Activated gamma-delta T cell treated with Interleukin-2 at 50 U/mL for 16 hours (primary cell): ENCODE data around the gene IQCE.

Source experiments
- DNase-seq: peaks from one replicate; pipeline ENCODE4 v3.0.0-alpha.2; 2020

Gene IQCE

GRCh38 chr7:2649139-2649838 is 90.5 kb downstream of the IQCE start:
- no peak for DNase-seq

GRCh38 chr7:2649991-2650390 is 91.2 kb downstream of the IQCE start:
- DNase-seq = no peak

- no peak for DNase-seq
Observed at GRCh38 chr7:2650451-2650850, 91.7 kb downstream of the IQCE start.

DNA sequence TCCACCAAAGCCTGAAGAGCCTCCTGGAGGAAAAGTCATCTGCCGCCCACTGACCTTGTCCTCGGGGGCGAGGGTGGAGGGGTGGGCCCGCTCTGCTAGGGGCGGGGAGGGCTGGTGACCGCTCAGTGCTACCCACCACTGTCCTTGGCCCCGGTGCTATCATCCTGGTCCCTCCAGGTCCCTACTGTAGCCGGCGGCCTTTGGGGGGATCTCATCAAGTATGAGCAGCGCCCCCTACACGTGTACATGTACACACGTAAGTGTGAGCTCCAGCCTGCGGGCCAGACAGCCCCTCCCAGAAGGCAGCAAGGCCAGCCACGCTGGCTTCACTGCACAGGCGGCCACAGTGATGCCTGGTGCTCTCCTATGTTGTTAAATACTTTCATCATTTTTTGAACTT is 92.6 kb downstream of the IQCE start:
- DNase-seq = no peak

DNA sequence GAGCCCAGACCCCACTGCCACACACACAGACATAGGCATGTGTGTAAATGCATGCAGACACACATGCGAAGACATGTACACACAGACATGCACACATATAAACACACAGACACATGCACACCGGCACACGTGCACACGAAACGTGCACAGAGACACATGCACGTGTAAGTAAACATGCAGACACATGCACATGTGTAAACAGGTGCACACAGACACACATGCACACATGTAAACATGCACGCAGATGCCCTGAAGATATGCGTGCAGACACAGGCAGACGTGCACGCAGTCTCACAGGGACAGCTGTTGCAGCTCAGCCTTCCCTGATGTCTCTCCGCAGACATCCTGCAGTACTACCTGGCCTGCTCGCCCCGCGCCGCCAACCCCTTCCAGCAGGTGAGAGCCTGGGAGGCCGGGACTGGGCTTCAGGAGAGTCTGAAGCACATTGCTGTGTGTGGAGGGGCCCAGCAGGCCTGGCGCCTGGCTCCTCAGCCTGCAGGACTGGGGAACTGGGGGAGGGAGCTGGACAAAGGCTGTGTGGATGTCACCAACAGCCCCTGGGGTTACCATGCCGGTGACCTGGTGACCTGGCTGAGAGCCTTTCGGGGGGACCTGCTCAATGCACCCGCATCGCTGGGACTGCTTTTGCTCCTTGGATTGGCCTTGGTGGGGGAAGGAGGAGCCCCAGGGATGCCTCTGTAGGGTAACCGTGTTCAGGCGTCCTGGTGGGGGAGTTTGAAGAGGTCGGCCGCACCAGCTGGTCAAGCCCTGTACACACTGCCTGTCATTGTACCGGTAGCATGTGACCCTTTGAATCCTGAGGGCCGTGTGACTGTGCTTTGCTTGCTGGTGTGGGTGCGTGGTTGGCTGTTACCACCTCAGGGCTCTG is 93.3 kb downstream of the IQCE start:
- no peak for DNase-seq

DNA sequence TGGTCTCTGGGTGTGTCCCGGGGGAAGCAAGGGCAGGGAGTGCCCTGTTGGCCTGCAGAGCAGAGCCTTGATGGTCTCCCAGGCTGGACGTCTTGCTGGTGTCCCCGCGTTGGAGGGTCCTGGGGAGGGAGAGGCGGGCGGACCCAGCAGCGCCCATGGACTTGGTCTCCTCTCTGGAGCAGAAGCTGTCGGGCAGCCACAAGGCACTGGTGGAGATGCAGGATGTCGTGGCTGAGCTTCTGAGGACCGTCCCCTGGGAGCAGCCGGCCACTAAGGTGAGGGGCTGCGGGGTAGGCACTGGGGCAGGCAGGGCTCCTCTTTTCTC is 93.9 kb downstream of the IQCE start:
- DNase-seq = no peak

DNA sequence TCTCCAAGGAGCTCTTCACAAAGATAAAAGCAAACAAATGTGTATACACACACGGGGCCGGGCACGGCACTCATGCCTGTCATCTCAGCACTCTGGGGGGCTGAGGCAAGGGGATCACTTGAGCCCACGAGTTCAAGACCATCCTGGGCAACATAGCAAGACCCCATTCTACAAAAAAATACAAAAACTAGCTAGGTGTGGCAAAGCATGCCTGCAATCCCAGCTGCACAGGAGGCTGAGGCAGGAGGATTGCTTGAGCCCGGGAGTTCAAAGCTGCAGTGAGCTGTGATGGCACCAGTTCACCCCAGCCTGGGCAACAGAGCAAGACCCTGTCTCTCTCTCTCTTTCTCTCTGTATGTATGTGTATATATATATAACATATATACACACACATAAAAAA is 95.3 kb downstream of the IQCE start:
- no peak for DNase-seq

DNA sequence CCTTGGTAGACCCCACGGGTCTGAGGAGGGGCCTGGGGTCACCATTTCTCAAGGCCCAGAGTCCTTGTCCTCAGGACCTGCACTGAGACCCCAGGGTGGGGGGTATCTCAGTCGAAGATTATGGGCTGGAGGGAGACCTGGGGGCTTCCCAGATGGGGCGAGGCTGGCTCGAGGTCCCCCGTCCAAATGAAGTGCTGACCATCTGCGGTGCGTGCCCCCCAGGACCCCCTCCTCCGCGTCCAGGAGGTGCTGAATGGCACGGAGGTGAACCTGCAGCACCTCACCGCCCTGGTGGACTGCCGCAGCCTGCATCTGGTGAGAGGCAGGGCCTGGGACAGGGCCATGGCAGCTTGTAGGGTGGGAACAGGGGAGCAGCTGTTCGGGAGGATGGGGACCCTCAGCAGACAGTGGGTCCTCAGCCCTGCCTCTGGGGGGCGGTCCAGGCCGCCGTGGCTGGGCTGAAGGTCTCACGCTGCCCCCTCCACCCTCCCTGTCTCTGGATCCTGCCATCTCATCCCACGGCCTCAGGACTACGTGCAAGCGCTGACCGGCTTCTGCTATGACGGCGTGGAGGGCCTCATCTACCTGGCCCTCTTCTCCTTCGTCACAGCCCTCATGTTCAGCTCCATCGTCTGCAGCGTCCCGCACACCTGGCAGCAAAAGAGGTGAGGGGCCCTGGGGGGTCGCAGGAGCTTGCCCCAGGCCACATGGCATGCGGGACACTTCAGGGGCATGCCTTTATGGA is 97.3 kb downstream of the IQCE start:
- DNase-seq = no peak

DNA sequence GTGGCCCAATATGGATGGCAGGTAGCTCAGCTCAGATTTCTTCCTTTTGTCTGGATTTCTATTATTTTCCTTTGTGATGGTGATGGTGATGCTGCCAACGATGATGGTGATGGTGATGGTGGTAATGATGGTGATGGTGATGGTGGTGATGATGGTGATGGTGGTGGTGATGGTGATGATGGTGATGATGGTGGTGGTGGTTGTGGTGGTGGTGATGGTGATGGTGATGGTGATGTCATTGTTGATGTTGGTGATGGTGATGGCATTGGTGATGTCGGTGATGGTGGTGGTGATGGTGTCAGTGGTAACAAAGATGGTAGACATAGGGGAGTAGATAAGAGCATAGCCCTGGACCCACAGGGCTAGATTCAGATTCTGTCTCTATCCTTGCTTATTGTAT is 98.4 kb downstream of the IQCE start:
- no peak for DNase-seq

DNA sequence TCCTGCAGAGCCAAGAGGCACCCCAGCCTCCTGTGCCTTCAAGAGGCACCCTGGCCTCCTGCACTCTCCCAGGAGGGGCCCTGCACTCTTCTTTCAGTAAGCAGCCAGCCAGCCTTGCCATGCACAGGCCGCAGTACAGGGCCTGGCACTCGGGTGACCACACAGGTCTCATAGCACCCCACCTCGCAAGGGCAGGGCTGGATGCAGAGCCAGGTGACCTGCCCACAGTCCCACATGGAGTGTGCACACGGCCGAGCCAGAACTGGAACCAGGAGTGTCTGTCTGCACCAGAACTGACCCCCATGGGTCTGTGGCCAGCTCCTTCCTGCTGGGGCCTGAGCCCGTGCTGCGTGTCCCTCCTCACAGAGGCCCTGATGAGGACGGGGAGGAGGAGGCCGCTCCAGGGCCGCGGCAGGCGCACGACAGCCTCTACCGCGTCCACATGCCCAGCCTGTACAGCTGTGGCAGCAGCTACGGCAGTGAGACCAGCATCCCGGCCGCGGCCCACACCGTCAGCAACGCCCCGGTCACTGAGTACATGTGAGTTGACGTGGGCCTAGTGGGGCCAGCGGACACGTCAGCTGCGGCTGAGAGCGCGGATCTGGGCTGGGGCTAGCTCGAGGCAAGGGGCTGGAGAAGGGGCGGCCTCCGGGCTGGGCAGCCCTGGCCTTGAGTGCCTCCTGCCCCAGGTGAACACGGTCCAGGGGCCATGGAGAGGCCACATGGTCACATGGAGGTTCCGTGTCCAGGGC is 99.3 kb downstream of the IQCE start:
- DNase-seq = no peak

DNA sequence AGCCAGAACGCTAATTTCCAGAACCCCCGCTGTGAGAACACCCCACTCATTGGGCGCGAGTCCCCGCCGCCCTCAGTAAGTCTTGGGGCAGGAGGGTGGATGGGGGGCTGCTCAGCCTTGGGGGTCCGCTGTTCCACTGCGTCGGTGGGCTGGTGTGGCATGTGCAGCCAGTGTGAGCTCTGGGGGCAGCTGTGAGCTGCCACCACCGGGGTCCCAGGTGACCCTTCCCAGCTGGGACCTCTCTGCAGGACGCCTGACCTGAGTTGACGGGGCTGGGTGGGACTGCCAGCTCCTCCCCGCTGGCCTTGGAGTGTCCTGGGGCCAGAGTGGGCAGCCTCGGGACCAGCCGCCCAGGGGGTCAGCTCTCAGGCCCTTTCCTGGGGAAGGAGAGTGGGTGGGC is 100.2 kb downstream of the IQCE start:
- DNase-seq = no peak

DNA sequence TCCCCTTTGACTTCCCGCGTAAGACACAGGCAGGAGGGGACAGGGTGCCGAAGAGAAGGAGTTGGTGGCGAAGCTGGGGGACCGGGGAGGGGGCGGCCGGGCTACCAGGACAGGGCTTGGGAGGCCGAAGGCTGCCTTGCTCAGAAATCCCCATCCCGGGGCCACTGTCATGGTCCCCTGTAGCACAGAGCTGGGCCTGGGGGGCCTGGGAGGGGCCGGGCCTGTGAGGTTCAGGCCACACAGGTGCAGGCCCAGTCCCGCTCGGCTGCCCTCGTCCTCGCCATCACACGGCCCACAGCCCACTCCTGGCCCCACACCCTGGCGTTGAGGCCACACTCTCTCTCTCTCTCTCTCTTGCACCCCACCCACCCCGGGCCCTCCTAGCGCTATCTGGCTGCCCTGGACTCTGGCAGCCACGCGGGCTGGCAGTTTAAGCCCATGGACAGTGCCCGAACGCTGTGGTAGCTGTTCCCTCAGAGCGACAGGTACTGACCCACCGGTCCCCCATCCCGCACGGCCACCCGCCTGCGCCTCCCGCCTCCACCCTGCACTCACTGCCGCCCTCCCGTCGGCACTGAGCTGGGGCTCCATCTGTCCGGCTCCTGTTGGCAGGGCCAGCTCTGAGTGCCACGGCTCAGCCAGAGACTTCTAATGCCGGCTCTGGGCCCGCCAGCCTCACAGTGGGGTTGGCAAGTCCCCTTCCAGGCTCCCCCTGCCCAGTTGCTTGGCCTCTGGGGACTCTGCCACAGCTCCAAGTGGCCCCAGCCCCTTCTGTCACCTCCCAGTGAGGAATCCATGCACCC is 101.0 kb downstream of the IQCE start:
- DNase-seq = no peak

DNA sequence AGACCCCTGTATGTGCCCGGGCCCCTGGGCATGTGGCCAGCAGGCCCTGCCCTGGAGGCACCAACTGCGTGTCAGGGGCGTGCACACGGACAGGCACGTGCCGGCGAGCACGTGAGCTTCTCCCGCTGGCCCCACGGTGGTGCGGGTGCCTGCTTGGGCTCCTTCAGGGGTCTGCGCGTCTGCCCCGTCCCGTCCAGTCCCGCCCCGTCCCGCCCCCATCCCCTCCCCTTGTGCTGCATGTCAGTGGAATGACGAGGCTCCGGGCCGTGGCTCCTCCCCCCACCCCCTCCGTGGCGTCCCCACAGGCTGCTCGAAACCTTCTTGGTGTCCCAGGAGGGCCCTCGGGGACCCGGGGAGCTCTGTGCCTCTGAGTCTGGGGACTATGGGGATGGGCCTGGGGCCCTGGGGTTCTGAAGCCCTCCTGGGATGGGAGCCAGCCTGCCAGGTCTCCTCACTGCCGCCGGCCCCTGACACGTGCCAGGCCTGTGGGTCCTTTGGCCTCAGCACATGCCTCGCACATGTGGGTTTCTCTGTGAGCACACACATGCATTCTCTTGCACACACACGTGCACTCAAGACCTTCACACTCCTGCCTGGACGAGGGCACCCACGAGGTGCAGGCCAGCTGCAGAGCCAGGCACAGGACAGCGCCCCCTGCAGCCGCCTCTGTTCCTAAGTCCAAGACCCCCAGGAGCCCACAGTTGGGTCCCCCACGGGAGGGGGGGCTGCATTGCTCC is 101.7 kb downstream of the IQCE start:
- no peak for DNase-seq

DNA sequence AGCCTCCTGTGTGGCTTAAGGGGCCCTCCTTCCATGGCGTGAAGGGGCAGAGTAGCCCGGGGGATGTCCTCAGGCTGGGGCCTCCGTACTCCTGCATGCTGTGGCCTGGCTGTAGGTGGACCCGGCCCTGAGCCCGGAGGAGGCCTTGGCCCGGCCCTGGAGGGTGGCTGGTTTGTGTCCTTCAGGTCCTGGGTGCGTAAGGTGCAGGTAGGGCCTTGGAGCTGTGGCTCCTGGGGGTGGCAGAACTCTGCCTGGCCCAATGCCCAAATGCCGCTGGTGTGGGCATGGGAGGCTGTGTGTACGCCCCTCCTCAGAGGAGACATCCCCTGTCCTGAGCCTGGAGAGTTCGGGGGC is 102.3 kb downstream of the IQCE start:
- DNase-seq = no peak

DNA sequence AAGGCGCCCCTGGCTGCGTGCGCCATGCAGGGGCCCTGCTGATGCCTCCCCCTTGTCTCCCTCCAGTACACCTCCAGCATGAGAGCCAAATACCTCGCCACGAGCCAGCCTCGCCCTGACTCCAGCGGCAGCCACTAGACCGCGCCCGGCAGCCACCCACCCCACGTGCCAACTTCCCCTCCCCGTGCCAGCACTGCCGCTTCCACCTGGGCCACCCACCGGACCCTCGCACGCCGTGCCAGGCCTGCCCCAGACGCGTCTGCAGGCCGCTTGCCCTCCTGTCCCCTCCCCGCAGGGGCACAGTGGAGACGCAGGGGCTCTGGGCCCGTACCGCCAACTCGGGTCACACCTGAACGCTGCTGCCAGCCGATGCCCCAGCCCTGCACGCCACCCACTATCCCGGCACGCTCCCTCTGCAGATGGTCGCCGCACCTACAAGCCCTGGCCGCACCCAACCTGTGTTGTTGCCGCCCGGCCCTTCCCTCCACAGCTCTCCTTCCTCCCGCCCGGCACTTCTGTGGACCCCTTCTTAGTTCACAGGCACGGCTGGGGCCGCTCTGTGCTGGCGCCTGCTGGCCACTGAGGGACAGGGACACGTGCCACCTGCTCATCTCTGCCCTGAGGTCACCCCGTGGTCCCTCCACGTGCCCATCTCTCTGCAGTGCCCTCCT is 103.0 kb downstream of the IQCE start:
- no peak for DNase-seq

- no peak for DNase-seq
Observed at GRCh38 chr7:2662273-2663120, 103.7 kb downstream of the IQCE start.

- no peak for DNase-seq
Observed at GRCh38 chr7:2663121-2663886, 104.5 kb downstream of the IQCE start.

- no peak for DNase-seq
Observed at GRCh38 chr7:2663960-2664359, 105.2 kb downstream of the IQCE start.
